Prostate gland (tissue), 2 donors: Measurements from ENCODE around the gene ST8SIA1. TPM values are rescaled to one million over a fixed set of nuclear protein-coding genes. Genes with fewer than 3 reads are reported as not detected.

Experiments
- DNase-seq: peaks from one replicate; pipeline ENCODE4 v3.0.0-alpha.2; 2019; ENCODE audit warnings: low spot score
- H3K27ac ChIP-seq, 2 donors: fragments of 200-600 bp; sonication (generic); 2 replicates each; pipeline ENCODE4 v1.5.1; 2017 to 2019
- H3K27me3 ChIP-seq: fragments of 200-600 bp; sonication (generic); replicated peaks from 2 replicates; pipeline ENCODE4 v1.5.1; 2019; ENCODE audit not compliant: insufficient read depth
- H3K36me3 ChIP-seq, 2 donors: fragments of 200-600 bp; sonication (generic); 1 replicate in 1 of 2; 2 replicates in 1 of 2; pipeline versions ENCODE4 v1.5.1 to v1.8.1; 2017 to 2019
- H3K4me1 ChIP-seq: fragments of 200-600 bp; sonication (generic); replicated peaks from 2 replicates; pipeline ENCODE4 v1.5.1; 2019
- H3K4me3 ChIP-seq, 2 donors: fragments of 200-600 bp; sonication (generic); 2 replicates each; pipeline ENCODE4 v1.5.1; 2017 to 2019
- H3K9me3 ChIP-seq: fragments of 200-600 bp; sonication (generic); 2 replicates; pipeline ENCODE4 v1.5.1; 2017
- CTCF ChIP-seq, 4 experiments: fragments of 200-600 bp in 2 of 4; fragments of 450-650 bp in 2 of 4; sonication (generic) in 2 of 4; IDR thresholded peaks; 1 replicate in 3 of 4; 2 replicates in 1 of 4; pipeline ENCODE4 v1.5.1; 2016 to 2019; ENCODE audit warnings: antibody characterized with exemption in 4 of 4, mild to moderate bottlenecking in 2 of 4, moderate library complexity in 2 of 4
- POLR2A ChIP-seq: fragments of 450-650 bp; IDR thresholded peaks from one replicate; pipeline ENCODE4 v1.6.1; 2016; ENCODE audit warnings: antibody characterized with exemption, mild to moderate bottlenecking
- POLR2AphosphoS5 ChIP-seq: sonication (generic); formaldehyde crosslinking; IDR thresholded peaks from one replicate; pipeline ENCODE4 v1.6.1; 2017; ENCODE audit warnings: antibody characterized with exemption
- WGBS: methylation state at CpG from one replicate; pipeline ENCODE4 v1.1.5; 2018; 5-methylcytosine and 5-hydroxymethylcytosine counted together
- intact Hi-C: fragments of 100-400 bp; cut with DNase I; formaldehyde crosslinking; loops from one replicate; pipeline ENCODE4 v1.14.2; 2022
- total RNA-seq, 2 donors: library from RNA; depleted of rRNA; stranded (reverse); fragments of >200 nt; gene quantifications; one replicate each; pipeline ENCODE4 v1.1.0, GENCODE V29; 2016

Gene ST8SIA1
- total RNA-seq, 2 donors from 2014 or later, result 17.7 to 18.8 TPM

GRCh38 chr12:22271023-22271422, 63.5 kb downstream of the ST8SIA1 start:
- H3K27ac ChIP-seq, result no peak overlapping the region
- WGBS, result 85% methylated on average over 2 of the region's 2 CpGs
- H3K27me3 ChIP-seq, result no peaks in the 10 kb centered on the region

GRCh38 chr12:22268973-22269372, 65.5 kb downstream of the ST8SIA1 start:
- H3K4me1 ChIP-seq, result no peaks in the 10 kb centered on the region
- H3K9me3 ChIP-seq, result no peaks in the 10 kb centered on the region
- TF ChIP-seq CTCF (IDR thresholded peaks at IDR 0.05), result no peak
- TF ChIP-seq POLR2A, result no peak
- TF ChIP-seq POLR2AphosphoS5, result no peak
- H3K27me3 ChIP-seq, result no peaks in the 10 kb centered on the region
- intact Hi-C loops, result no loop called here
- H3K36me3 ChIP-seq, result no peaks in the 10 kb centered on the region
- no peak for DNase-seq
- no peak overlapping the region for H3K4me3 ChIP-seq
- H3K27ac ChIP-seq, result no peak overlapping the region

More at GRCh38 chr12:22271023-22271422, 63.5 kb downstream of the ST8SIA1 start:
- Histone ChIP-seq H3K4me1 (no peaks in the 10 kb centered on the region), H3K36me3 (no peaks in the 10 kb centered on the region), H3K4me3 (no peak overlapping the region), H3K9me3 (no peaks in the 10 kb centered on the region)
- intact Hi-C loops, result no loop called here
- no peak for DNase-seq
- TF ChIP-seq CTCF (IDR thresholded peaks at IDR 0.05) (no peak), POLR2A (no peak), POLR2AphosphoS5 (no peak)

GRCh38 chr12:22268406-22268805, 66.1 kb downstream of the ST8SIA1 start:
- TF ChIP-seq CTCF (IDR thresholded peaks at IDR 0.05), result no peak
- no peak for TF ChIP-seq POLR2A
- no peak for TF ChIP-seq POLR2AphosphoS5
- Histone ChIP-seq H3K4me3 (no peak overlapping the region), H3K36me3 (no peaks in the 10 kb centered on the region), H3K27ac (no peak overlapping the region), H3K9me3 (no peaks in the 10 kb centered on the region), H3K4me1 (no peaks in the 10 kb centered on the region), H3K27me3 (no peaks in the 10 kb centered on the region)
- DNase-seq, result no peak
- intact Hi-C loops, result no loop called here
- 89% methylated on average over 8 of the region's 8 CpGs for WGBS

GRCh38 chr12:22266101-22266500, 68.4 kb downstream of the ST8SIA1 start:
- H3K27ac ChIP-seq, result no peak overlapping the region
- no peaks in the 10 kb centered on the region for H3K9me3 ChIP-seq
- DNase-seq, result no peak
- no peak overlapping the region for H3K4me3 ChIP-seq
- intact Hi-C loops, result no loop called here
- 86% methylated on average over 5 of the region's 5 CpGs for WGBS
- H3K4me1 ChIP-seq, result no peaks in the 10 kb centered on the region
- H3K27me3 ChIP-seq, result no peaks in the 10 kb centered on the region
- TF ChIP-seq POLR2AphosphoS5 (no peak), POLR2A (no peak), CTCF (IDR thresholded peaks at IDR 0.05) (no peak)
- no peaks in the 10 kb centered on the region for H3K36me3 ChIP-seq

GRCh38 chr12:22264380-22264779, 70.1 kb downstream of the ST8SIA1 start:
- Histone ChIP-seq H3K4me3 (no peak overlapping the region), H3K9me3 (no peaks in the 10 kb centered on the region), H3K27ac (no peak overlapping the region), H3K36me3 (no peaks in the 10 kb centered on the region), H3K27me3 (no peaks in the 10 kb centered on the region), H3K4me1 (no peaks in the 10 kb centered on the region)
- intact Hi-C loops, result no loop called here
- WGBS, result 84% methylated on average over 5 of the region's 5 CpGs
- DNase-seq, result no peak
- TF ChIP-seq POLR2AphosphoS5 (no peak), CTCF (IDR thresholded peaks at IDR 0.05) (no peak), POLR2A (no peak)
